Sigmoid colon (tissue), 4 donors: ENCODE data around the gene OSMR.

Experiments used
- EP300 ChIP-seq, 4 donors: sonication (generic); formaldehyde crosslinking; IDR thresholded peaks; one replicate each; pipeline ENCODE4 v1.6.1; 2017; ENCODE audit warnings: antibody characterized with exemption in 4 of 4
- POLR2A ChIP-seq, 2 donors: fragments of 450-650 bp; IDR thresholded peaks; one replicate each; pipeline ENCODE4 v1.6.1; 2016; ENCODE audit warnings: antibody characterized with exemption in 2 of 2, mild to moderate bottlenecking in 2 of 2, moderate library complexity in 2 of 2
- TF ChIP-seq, protein P1 (sequence below), 4 experiments: fragments of 450-650 bp in 3 of 4; fragments of 200-600 bp in 1 of 4; IDR thresholded peaks; one replicate each; pipeline ENCODE4 v1.5.1; 2016 to 2019; ENCODE audit warnings: antibody characterized with exemption in 4 of 4, mild to moderate bottlenecking in 3 of 4, moderate library complexity in 2 of 4

GRCh38 chr5:38872826-38873225, 27.0 kb downstream of the OSMR start:
- TF ChIP-seq, protein P1, sequence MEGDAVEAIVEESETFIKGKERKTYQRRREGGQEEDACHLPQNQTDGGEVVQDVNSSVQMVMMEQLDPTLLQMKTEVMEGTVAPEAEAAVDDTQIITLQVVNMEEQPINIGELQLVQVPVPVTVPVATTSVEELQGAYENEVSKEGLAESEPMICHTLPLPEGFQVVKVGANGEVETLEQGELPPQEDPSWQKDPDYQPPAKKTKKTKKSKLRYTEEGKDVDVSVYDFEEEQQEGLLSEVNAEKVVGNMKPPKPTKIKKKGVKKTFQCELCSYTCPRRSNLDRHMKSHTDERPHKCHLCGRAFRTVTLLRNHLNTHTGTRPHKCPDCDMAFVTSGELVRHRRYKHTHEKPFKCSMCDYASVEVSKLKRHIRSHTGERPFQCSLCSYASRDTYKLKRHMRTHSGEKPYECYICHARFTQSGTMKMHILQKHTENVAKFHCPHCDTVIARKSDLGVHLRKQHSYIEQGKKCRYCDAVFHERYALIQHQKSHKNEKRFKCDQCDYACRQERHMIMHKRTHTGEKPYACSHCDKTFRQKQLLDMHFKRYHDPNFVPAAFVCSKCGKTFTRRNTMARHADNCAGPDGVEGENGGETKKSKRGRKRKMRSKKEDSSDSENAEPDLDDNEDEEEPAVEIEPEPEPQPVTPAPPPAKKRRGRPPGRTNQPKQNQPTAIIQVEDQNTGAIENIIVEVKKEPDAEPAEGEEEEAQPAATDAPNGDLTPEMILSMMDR (IDR thresholded peaks at IDR 0.05), result no peak
- no peak for TF ChIP-seq POLR2A (IDR thresholded peaks at IDR 0.05)
- TF ChIP-seq EP300 (IDR thresholded peaks at IDR 0.05), result no peak
